A549 (cell line): ENCODE results near the gene METTL23. TPM values are rescaled to one million over a fixed set of nuclear protein-coding genes. Genes with fewer than 3 reads are reported as not detected.

Experiments used
- ATAC-seq, 2 experiments: fragments of 200-7000 bp in 1 of 2; fragments of >200 bp in 1 of 2; cut with Nextera tagmentation in 1 of 2; cut with Tn5 transposase in 1 of 2; 3 replicates each; pipeline versions ENCODE4 v1.8.0 to v1.9.1; 2018 to 2020; ENCODE audit warnings: mild to moderate bottlenecking in 1 of 2, moderate library complexity in 1 of 2
- CTCF ChIA-PET: fragments of 300-600 bp; sonication (Branson Sonifier 250); formaldehyde crosslinking; extraction: SDS; loops from one replicate; lab custom pipeline; 2021; ENCODE audit warnings: antibody characterized with exemption, inconsistent platforms; lab: Yijun Ruan, JAX
- POLR2A ChIA-PET: fragments of 350-600 bp; formaldehyde crosslinking; extraction: SDS; loops from one replicate; lab custom pipeline; 2021; ENCODE audit warnings: antibody characterized with exemption, inconsistent platforms; lab: Yijun Ruan, JAX
- DNase-seq, 2 experiments: peaks; one replicate each; pipeline versions ENCODE4 v3.0.0 to v3.0.0-alpha.2; 2011 to 2016; ENCODE audit warnings: low read depth in 1 of 2, low spot score in 1 of 2
- FAIRE-seq: peaks from 2 replicates; lab custom pipeline; 2011; peaks lifted over from hg19 to GRCh38; lab: Jason Lieb, UNC
- H3K27ac ChIP-seq, 2 experiments: fragments of >200 bp; sonication (Bioruptor Twin); formaldehyde crosslinking; 3 replicates each; pipeline ENCODE4 v1.5.1; 2016 to 2017
- H3K4me1 ChIP-seq: fragments of >200 bp; sonication (Bioruptor Twin); formaldehyde crosslinking; 3 replicates; pipeline ENCODE4 v1.6.1; 2016
- H3K4me2 ChIP-seq: fragments of >200 bp; sonication (Bioruptor Twin); formaldehyde crosslinking; 3 replicates; pipeline ENCODE4 v1.6.1; 2016
- H3K4me3 ChIP-seq: fragments of >200 bp; sonication (Bioruptor Twin); formaldehyde crosslinking; 3 replicates; pipeline ENCODE4 v1.5.1; 2016
- H3K9me3 ChIP-seq: fragments of >200 bp; sonication (Bioruptor Twin); formaldehyde crosslinking; 3 replicates; pipeline ENCODE4 v1.6.1; 2016
- CBX8 ChIP-seq: fragments of 200-600 bp; sonication (generic); IDR thresholded peaks from 2 replicates; pipeline ENCODE4 v1.6.1; 2016
- FOSL2 ChIP-seq, 2 experiments: fragments of 450-650 bp in 1 of 2; fragments of >200 bp in 1 of 2; sonication (Bioruptor Twin) in 1 of 2; formaldehyde crosslinking; IDR thresholded peaks; 2 replicates each; pipeline versions ENCODE4 v1.5.0 to v1.6.1; 2016 to 2020; ENCODE audit warnings: mild to moderate bottlenecking in 1 of 2, moderate library complexity in 1 of 2
- FOXS1 ChIP-seq: fragments of 250-450 bp; sonication (Bioruptor Pico); IDR thresholded peaks from 2 replicates; pipeline ENCODE4 v1.5.0; 2020; ENCODE audit warnings: mild to moderate bottlenecking, moderate library complexity
- NFE2L2 ChIP-seq: fragments of 150-350 bp; conservative IDR thresholded peaks from 2 replicates; pipeline ENCODE4 v1.6.1; 2014; ENCODE audit warnings: low read length
- NPAS2 ChIP-seq: fragments of 250-450 bp; sonication (Bioruptor Pico); IDR thresholded peaks from 2 replicates; pipeline ENCODE4 v1.8.0; 2022; ENCODE audit warnings: mild to moderate bottlenecking, moderate library complexity, borderline replicate concordance
- NR3C1 ChIP-seq: fragments of >200 bp; sonication (Bioruptor Twin); formaldehyde crosslinking; IDR thresholded peaks from 3 replicates; pipeline ENCODE4 v1.6.1; 2017
- RAD21 ChIP-seq, 2 experiments: fragments of >200 bp in 1 of 2; sonication (Bioruptor Twin) in 1 of 2; formaldehyde crosslinking in 1 of 2; IDR thresholded peaks in 1 of 2; conservative IDR thresholded peaks in 1 of 2; 2 replicates in 1 of 2; 3 replicates in 1 of 2; pipeline ENCODE4 v1.6.1; 2012 to 2018; ENCODE audit warnings: inconsistent platforms in 1 of 2
- RNF2 ChIP-seq: fragments of 200-600 bp; sonication (generic); IDR thresholded peaks from 2 replicates; pipeline ENCODE4 v1.6.1; 2016; ENCODE audit warnings: low read depth, mild to moderate bottlenecking, antibody characterized with exemption, moderate library complexity, borderline replicate concordance
- SMC3 ChIP-seq: fragments of >200 bp; sonication (Bioruptor Twin); formaldehyde crosslinking; IDR thresholded peaks from 3 replicates; pipeline ENCODE4 v1.6.1; 2018; ENCODE audit warnings: inconsistent platforms
- WGBS: methylation state at CpG from one replicate; pipeline ENCODE4 v1.1.6; 2017; ENCODE audit errors: missing lambda C conversion rate; 5-methylcytosine and 5-hydroxymethylcytosine counted together
- polyA plus RNA-seq, 4 experiments: library from polyadenylated mRNA; depleted of rRNA in 3 of 4; stranded (reverse); fragments of >200 nt; fragmentation: RNase III in 1 of 4; extraction: RNeasy Plus Mini Kit Qiagen cat#74134 plus additional on column Dnase treatment in 1 of 4; gene quantifications; 2 replicates in 3 of 4; 3 replicates in 1 of 4; pipeline ENCODE4 v1.2.3, GENCODE V29; 2011 to 2017
- TF ChIP-seq, protein P1 (sequence below): fragments of >200 bp; sonication (Bioruptor Twin); formaldehyde crosslinking; IDR thresholded peaks from 3 replicates; pipeline ENCODE4 v1.6.1; 2016
- TF ChIP-seq, protein P2 (sequence below): fragments of >200 bp; sonication (Bioruptor Twin); formaldehyde crosslinking; IDR thresholded peaks from 3 replicates; pipeline ENCODE4 v1.5.1; 2016
- TF ChIP-seq, protein P3 (sequence below): IDR thresholded peaks from 2 replicates; pipeline ENCODE4 v1.6.1; 2012; ENCODE audit warnings: low read depth, borderline replicate concordance
- TF ChIP-seq, protein P4 (sequence below): fragments of 250-450 bp; sonication (Bioruptor Pico); IDR thresholded peaks from 2 replicates; pipeline ENCODE4 v1.5.0; 2021; ENCODE audit warnings: mild to moderate bottlenecking, moderate library complexity, borderline replicate concordance

METTL23 gene
- polyA plus RNA-seq, 2 of the 4 experiments (the other 2 are of a cell fraction): 64.9 to 120 TPM

DNA sequence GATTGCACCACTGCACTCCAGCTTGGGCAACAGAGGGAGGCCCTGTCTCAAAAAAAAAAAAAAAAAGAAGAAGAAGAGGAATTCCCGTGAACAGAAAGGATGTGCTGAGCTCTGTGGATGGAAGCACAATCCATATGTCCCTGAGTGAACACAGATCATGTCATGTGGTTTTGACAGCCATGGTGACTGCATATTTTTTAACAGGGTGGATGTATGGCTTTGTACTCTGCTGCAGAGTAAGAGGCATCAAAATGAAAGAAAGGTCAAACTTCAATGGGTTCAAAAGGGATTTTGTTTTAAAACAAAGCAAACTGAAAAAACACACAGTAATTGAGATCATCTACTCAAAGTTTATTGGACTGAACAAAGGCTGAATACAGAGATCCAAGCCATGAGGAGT is 47.4 kb upstream of the METTL23 start:
- H3K4me3 ChIP-seq: no peak overlapping the region
- no peaks in the 10 kb centered on the region for H3K9me3 ChIP-seq
- FAIRE-seq (no peak), ATAC-seq (no peak), DNase-seq (no peak)
- H3K27ac ChIP-seq: no peak overlapping the region
- 79% methylated on average over 1 of the region's 1 CpG for WGBS
- TF ChIP-seq, protein P1, sequence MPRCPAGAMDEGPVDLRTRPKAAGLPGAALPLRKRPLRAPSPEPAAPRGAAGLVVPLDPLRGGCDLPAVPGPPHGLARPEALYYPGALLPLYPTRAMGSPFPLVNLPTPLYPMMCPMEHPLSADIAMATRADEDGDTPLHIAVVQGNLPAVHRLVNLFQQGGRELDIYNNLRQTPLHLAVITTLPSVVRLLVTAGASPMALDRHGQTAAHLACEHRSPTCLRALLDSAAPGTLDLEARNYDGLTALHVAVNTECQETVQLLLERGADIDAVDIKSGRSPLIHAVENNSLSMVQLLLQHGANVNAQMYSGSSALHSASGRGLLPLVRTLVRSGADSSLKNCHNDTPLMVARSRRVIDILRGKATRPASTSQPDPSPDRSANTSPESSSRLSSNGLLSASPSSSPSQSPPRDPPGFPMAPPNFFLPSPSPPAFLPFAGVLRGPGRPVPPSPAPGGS: no peak
- TF ChIP-seq NFE2L2: no peak
- TF ChIP-seq FOXS1 (CRISPR knock-in tag): no peak
- H3K4me2 ChIP-seq: no peak overlapping the region
- H3K4me1 ChIP-seq: no peaks in the 10 kb centered on the region
- POLR2A ChIA-PET: interaction anchor here (0.6 kb wide), 1 partner anchor 37 kb away, joined by 4 read pairs; no protein-coding TSS in a partner anchor
- CTCF ChIA-PET: interaction anchor here (0.6 to 4.8 kb wide), 7 partner anchors 9 to 256 kb away, joined by 3 to 23 read pairs (median 4); no protein-coding TSS in a partner anchor

DNA sequence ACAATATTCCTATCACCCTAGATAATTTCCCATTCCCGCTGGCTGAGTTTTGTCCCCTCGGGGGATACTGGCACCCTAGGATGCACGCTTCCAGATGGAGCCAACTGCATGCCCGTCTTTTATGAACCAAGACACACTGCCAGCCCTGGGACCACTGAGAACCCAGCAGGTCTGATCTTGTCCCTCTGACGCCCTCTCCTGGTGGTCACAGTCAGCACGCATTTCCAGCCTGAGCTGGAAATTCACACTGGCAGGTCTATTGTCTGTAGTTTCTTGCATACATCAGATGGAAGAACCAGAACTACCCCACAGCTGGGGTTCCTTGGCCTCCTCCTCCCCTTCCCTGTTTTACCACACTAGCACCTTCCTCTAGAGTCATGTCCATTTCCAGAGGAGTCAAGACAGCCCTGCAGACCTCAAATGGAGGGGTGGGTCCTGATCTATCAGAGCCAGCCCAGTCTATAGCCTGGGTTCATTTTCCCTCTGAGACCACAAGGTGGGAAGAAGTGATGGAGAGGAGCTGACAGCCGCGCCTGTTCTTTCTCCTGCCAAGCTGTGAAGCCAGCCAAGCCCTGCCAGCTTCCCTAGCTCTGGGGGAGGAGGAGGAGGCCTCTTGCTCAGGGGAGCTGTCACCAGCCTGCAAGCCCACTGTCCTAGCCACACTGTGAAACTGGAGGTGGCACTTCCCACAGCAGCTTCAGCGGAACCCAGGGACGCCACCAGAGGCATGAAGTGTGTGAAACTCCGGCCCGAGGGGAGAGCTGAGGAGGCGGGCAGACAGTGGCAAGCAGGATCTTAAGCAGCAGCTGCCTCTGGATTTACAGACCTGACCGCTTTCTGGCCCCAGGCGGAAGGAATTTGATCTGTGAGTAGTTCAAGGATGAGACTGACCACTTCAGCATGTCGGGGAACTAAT is 45.2 kb upstream of the METTL23 start:
- DNase-seq (peak; percentile 77 to 84), FAIRE-seq (peak; percentile 32), ATAC-seq (peak; percentile 75 to 90; a peak in 5 of 6 replicates)
- Histone ChIP-seq H3K9me3 (no peaks in the 10 kb centered on the region), H3K4me1 (no peaks in the 10 kb centered on the region), H3K4me2 (no peak overlapping the region), H3K27ac (no peak overlapping the region), H3K4me3 (no peak overlapping the region)
- WGBS: 45% methylated on average over 16 of the region's 16 CpGs
- CTCF ChIA-PET: interaction anchor here (0.6 to 20.1 kb wide), 49 partner anchors 13 to 357 kb away, joined by 3 to 456 read pairs (median 5); partner anchors contain the start of genes AANAT, JMJD6, METTL23 and MXRA7
- POLR2A ChIA-PET: interaction anchor here (1.1 to 2.3 kb wide), 4 partner anchors 10 to 125 kb away, joined by 3 to 14 read pairs (median 7); no protein-coding TSS in a partner anchor
- TF ChIP-seq, protein P2, sequence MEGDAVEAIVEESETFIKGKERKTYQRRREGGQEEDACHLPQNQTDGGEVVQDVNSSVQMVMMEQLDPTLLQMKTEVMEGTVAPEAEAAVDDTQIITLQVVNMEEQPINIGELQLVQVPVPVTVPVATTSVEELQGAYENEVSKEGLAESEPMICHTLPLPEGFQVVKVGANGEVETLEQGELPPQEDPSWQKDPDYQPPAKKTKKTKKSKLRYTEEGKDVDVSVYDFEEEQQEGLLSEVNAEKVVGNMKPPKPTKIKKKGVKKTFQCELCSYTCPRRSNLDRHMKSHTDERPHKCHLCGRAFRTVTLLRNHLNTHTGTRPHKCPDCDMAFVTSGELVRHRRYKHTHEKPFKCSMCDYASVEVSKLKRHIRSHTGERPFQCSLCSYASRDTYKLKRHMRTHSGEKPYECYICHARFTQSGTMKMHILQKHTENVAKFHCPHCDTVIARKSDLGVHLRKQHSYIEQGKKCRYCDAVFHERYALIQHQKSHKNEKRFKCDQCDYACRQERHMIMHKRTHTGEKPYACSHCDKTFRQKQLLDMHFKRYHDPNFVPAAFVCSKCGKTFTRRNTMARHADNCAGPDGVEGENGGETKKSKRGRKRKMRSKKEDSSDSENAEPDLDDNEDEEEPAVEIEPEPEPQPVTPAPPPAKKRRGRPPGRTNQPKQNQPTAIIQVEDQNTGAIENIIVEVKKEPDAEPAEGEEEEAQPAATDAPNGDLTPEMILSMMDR: peak; percentile 83
- peak; percentile 82 to 84 for TF ChIP-seq RAD21 (conservative IDR thresholded peaks at IDR 0.05 in 1 of 2, IDR thresholded peaks at IDR 0.05 in 1 of 2)
- TF ChIP-seq, protein P3, sequence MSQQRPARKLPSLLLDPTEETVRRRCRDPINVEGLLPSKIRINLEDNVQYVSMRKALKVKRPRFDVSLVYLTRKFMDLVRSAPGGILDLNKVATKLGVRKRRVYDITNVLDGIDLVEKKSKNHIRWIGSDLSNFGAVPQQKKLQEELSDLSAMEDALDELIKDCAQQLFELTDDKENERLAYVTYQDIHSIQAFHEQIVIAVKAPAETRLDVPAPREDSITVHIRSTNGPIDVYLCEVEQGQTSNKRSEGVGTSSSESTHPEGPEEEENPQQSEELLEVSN: no peak
- no peak for TF ChIP-seq CBX8
- TF ChIP-seq SMC3: peak; percentile 84

DNA sequence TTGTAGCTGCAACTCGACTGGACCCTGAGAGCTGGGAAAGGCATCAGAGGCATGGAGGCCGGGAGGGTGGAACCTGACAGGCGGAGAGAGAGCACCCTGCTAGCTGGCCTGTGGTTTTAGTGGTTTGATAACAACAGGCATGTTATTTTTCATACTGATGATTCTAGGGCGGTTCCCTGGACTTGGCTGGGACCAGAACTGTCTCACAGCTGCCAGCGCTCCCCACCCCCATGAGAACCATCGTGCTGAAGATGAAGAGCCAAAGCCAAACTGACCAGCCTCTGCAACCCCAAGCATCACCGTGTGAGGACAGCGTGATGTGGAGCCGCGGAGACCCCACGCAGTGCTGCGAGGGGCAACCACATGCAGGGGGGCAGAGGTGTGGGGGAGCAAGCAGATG is 44.3 kb upstream of the METTL23 start:
- no peak overlapping the region for H3K27ac ChIP-seq
- FAIRE-seq (no peak), ATAC-seq (no peak), DNase-seq (no peak)
- WGBS: 88% methylated on average over 12 of the region's 12 CpGs
- H3K4me3 ChIP-seq: no peak overlapping the region
- no peaks in the 10 kb centered on the region for H3K9me3 ChIP-seq
- no peak for TF ChIP-seq RNF2
- TF ChIP-seq NR3C1: no peak
- no peak for TF ChIP-seq FOSL2 (IDR thresholded peaks at IDR 0.05)
- no peak for TF ChIP-seq FOSL2 (CRISPR knock-in tag; IDR thresholded peaks at IDR 0.05)
- TF ChIP-seq, protein P4, sequence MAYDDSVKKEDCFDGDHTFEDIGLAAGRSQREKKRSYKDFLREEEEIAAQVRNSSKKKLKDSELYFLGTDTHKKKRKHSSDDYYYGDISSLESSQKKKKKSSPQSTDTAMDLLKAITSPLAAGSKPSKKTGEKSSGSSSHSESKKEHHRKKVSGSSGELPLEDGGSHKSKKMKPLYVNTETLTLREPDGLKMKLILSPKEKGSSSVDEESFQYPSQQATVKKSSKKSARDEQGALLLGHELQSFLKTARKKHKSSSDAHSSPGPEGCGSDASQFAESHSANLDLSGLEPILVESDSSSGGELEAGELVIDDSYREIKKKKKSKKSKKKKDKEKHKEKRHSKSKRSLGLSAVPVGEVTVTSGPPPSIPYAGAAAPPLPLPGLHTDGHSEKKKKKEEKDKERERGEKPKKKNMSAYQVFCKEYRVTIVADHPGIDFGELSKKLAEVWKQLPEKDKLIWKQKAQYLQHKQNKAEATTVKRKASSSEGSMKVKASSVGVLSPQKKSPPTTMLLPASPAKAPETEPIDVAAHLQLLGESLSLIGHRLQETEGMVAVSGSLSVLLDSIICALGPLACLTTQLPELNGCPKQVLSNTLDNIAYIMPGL (CRISPR knock-in tag): no peak
- TF ChIP-seq NPAS2 (CRISPR knock-in tag): no peak
- ChIA-PET POLR2A (interaction anchor here (1.2 to 2.3 kb wide), 3 partner anchors 11 to 125 kb away, joined by 4 to 14 read pairs (median 10); no protein-coding TSS in a partner anchor), CTCF (interaction anchor here (0.8 to 20.1 kb wide), 32 partner anchors 12 to 224 kb away, joined by 3 to 456 read pairs (median 9); partner anchors contain the start of genes AANAT, JMJD6, METTL23 and MXRA7)
- no peaks in the 10 kb centered on the region for H3K4me1 ChIP-seq
- H3K4me2 ChIP-seq: no peak overlapping the region
